Activated CD4-positive, CD25-positive, alpha-beta regulatory T cell treated with anti-CD3 and anti-CD28 coated beads, Interleukin-2, amount 50 U/mL, for 72 hours (primary cell): ENCODE data around the gene KLHDC4.

Experiments used
- DNase-seq: peaks from one replicate; pipeline ENCODE4 v3.0.0; 2021

The KLHDC4 gene

GRCh38 chr16:87715231-87715630 lies 50.6 kb downstream of the KLHDC4 start:
- DNase-seq: no peak

DNA sequence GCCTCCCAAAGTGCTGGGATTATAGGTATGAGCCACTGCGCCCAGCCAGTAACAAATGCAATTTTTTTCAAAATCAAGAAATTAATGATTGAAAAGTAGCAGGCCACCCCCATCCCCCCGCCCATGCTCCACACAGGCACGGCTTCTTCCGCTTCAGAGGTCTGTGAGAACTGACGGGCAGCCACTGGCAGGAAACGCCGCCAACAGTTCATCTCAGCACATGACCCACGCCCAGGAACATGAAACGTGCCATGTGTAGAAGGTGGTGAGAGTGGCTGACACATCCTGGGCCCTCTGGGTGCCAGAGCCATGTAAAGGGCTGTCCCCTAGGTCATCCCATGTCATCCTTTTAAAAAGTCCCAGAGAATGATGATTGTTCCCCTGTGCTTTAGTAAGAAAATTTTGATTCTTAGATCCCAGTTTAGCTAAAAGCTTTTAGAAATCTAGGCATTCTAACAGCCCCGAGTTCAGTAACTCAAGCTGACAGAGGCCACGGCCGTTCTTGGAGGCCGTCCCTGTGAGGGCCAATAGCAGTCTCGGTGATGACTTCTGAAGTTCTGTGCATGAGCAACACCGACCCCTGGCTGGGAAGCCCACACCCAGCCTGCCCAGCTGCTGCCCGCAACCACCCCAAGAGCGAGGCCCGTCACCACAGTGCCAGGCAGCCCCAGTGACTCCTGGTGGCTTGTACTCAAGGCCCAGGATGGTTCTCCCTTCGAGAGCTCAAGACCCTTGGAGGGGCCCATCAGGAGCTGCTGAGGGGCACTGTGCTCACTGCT lies 52.1 kb downstream of the KLHDC4 start:
- no peak for DNase-seq

- no peak for DNase-seq
Observed at GRCh38 chr16:87712184-87712762, 53.5 kb downstream of the KLHDC4 start.

GRCh38 chr16:87710887-87711286 lies 54.9 kb downstream of the KLHDC4 start:
- DNase-seq: no peak

- no peak for DNase-seq
Observed at GRCh38 chr16:87709677-87710076, 56.1 kb downstream of the KLHDC4 start.

GRCh38 chr16:87708881-87709638 lies 56.7 kb downstream of the KLHDC4 start:
- DNase-seq: no peak

- no peak for DNase-seq
Observed at GRCh38 chr16:87707714-87708580, 57.8 kb downstream of the KLHDC4 start.

GRCh38 chr16:87707097-87707496 lies 58.7 kb downstream of the KLHDC4 start:
- DNase-seq: no peak

DNA sequence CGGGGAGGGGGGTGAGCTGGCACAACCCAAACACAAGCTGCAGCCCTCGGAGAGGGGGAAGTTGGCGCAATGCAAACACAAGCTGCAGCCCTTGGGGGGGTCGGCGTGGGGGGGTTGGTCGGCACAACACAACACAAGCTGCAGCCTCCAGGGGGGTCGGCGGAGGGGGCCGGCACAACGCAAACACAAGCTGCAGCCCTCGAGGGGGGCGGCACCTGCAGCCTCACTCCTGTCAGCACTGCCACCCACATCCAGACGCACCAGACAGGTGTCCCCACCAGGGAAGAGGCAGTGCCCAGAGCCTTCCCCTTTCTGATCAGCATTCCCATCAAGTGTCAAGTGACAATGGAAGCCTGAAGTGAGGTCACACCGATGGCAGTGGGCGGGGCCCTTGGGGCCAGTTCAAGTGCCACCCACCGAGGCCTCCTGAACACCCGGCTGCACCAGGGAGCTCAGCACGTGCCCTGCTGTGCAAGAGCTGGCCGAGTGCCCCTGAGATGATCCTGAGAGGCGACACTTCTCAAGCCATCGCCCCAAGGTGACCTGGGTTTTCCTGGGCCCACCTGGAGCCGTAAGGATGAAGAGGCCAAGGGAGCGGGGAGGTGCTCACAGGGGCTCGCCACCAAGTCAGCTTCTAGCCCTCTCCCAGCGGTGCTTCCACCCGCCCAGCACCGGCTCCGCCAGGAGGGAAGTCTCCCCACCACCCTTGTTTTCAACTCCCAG lies 59.3 kb downstream of the KLHDC4 start:
- no peak for DNase-seq

DNA sequence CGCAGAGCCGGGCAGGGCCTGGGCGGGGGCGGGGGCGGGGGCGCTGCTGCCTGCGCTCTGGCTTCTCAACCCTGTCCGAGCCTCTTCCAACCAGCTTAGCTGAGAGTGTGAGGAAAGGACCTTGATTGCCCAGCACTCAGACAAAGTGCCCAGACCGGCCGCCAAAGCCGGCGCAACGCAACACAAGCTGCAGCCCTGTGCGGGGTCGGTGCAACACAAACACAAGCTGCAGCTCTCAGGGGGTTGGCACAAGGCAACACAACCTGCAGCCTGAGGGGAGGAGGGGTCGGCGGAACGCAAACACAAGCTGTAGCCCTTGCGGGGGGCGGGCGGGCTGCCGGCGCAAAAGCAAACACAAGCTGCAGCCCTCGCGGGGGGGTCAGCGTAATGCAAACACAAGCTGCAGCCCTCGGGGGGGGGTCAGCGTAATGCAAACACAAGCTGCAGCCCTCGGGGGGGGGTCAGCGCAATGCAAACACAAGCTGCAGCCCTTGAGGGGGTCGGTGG lies 60.0 kb downstream of the KLHDC4 start:
- no peak for DNase-seq

DNA sequence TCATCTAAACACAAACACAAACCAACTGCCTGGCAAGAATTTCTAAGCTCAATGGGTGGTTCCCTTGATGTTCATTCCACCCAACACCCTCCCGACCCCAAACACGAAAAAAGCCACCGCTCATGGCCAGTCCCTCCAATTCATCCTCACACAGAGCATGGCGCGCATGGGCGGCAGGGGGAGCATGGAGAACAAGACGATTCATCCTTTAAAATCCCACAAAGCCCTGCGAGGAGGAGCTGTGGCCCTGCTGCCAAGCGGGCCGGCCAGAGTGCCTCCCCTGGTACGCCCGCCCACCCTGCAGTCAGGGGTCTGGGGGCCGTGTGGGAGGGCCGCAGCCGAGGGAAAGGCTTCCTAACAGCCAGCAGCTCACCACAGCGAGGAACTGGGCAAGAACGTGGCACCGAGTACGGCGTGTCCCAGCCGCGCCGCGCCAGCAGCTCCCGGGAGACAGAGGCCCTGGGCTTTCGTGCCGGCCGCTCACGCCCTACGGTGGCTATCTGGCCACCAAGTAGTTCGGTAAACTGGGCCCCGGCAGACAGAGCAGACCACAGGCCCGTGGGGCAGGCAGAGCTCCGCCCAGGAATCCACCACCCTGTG lies 60.9 kb downstream of the KLHDC4 start:
- DNase-seq: no peak

GRCh38 chr16:87703835-87704375 lies 61.9 kb downstream of the KLHDC4 start:
- DNase-seq: no peak

- DNase-seq: no peak
Observed at GRCh38 chr16:87703071-87703470, 62.7 kb downstream of the KLHDC4 start.

- DNase-seq: peak; percentile 48
Observed at GRCh38 chr16:87702325-87702811, 63.4 kb downstream of the KLHDC4 start.

DNA sequence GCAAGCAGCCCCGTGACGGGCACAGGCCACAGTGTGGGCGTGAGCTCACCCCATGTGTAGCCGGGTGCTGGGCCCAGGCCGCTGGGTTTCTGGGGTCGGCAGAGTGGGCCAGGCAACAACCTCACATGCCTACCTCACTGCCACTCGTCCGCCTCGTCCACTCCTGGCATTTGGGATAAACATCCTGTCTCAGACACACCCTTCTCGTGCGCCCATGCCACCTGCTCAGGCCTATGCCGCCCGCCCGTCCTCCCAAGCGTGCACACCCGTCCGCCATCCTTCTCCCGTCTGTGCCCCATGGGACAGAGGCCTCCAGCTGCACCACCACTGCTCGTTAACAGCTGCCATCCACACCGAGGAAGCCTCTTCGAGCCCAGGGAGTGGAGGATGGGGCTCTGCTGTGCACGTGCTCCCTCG lies 64.3 kb downstream of the KLHDC4 start:
- DNase-seq: no peak

DNA sequence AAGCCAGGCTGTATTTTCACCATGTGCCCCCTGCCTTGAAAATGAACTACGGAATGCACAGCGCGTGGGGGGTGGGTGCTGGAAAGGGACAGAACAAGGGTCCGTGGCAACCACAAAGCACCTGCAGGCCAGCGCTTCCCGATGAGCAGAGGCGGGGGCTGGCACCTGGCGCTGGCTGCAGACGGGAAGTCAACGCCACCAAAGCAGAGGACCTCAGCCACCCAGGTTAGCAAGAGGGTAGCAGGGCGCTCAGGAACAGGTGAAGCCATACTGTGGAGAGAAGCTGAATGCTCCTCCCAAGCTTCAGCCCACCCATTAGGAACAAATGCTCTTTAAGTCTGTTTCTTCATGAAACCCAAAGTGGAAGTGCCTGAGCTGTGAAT lies 64.7 kb downstream of the KLHDC4 start:
- no peak for DNase-seq

DNA sequence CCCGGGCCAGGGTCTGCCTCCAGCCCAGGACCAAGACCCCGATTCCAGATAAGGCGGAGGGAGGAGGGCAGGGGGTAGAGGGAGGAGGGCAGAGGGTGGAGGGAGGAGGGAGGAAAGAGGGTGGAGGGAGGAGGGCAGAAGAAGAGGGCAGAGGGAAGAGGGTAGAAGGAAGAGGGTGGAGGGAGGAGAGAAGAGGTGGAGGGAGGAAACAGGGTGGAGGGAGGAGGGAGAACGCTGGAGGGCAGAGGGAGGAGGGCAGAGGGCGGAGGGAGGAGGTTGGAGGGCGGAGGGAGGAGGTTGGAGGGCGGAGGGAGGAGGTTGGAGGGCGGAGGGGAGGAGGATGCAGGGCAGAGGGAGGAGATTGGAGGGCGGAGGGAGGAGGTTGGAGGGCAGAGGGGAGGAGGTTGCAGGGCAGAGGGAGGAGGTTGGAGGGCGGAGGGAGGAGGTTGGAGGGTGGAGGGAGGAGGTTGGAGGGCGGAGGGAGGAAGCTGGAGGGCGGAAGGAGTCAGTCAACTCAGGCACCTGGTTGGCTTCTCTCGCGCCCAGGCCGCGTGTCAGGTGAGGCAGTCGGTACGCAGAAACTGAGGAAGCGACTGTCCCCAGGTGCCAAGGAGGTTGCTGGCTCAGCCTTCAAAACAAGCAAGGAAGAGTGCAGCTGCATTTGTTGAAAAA lies 65.2 kb downstream of the KLHDC4 start:
- no peak for DNase-seq

DNA sequence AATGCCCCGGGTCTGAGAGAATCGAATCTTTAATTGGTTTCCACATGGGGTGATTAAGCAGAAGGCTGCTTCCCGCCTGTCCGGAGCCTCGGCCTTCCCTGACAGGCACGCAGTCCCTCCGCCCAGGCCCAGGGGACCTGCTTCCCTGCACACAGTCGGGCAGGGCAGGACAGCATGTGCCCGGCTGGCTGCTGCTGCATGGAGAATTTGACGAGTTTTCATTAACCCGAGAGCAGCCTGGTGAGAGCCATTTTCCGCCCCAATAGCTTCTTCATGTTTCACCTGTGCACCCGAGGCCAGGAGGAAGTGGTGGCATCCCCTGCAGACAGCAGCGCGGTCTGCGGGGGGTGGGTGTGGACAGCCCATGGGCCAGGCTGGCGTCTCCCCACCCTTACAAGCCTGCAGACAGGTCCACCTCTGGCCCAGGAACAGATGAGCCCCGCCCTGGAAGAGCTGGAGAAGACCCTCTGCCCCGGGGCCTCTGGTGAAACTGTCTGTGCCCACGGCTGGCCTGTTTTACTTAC lies 67.0 kb downstream of the KLHDC4 start:
- no peak for DNase-seq

- DNase-seq: no peak
Observed at GRCh38 chr16:87698241-87698640, 67.5 kb downstream of the KLHDC4 start.

GRCh38 chr16:87697792-87698191 lies 68.0 kb downstream of the KLHDC4 start:
- DNase-seq: no peak
